Midbrain (tissue), 1 donor: ENCODE measurements around the gene PPP2R2C.

ENCODE experiments used
- DNase-seq: peaks from one replicate; lab custom pipeline; 2025; lab: John Stamatoyannopoulos, UW

The PPP2R2C gene

DNA sequence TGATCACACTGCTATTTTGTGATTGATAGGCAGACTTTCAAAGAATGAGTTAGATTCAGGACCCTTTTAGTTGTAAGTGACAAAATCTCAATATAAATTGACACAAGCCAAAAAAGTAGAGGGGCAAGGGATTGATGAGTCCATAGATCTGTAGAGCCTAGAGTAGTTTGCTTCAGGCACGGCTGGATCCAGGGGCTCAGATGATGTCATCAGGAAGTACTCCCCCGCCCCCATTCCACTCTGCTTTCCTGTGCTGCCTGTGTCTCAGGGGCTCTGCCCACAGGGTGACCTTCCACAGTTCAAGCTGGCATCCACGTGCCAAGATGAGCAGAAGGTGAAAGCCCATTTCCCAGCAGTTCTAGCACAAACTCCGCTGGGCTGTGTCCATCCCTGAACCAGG is 189.1 kb downstream of the PPP2R2C start:
- no peak for DNase-seq

DNA sequence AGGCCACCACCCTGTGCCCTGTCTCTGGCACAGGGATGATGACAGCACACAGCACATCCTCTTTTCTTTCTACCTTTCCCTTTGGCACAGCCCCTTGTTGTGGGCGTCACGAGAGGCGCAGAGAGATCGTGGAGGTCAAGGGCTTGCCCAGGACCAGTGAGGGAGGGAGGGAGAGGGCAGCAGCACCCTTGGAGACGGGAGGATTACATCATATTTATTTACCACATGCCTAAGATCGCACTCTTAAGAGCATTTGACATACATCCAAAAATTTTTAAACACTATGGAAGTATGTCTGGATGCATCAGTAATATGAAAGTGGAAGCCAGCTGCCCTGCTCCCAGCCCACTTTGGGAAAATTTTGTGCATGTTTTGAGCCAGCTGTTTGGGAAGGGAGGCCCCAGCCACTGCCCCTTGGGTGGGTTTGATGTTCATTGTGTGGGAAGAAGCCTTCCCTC is 190.1 kb downstream of the PPP2R2C start:
- no peak for DNase-seq

DNA sequence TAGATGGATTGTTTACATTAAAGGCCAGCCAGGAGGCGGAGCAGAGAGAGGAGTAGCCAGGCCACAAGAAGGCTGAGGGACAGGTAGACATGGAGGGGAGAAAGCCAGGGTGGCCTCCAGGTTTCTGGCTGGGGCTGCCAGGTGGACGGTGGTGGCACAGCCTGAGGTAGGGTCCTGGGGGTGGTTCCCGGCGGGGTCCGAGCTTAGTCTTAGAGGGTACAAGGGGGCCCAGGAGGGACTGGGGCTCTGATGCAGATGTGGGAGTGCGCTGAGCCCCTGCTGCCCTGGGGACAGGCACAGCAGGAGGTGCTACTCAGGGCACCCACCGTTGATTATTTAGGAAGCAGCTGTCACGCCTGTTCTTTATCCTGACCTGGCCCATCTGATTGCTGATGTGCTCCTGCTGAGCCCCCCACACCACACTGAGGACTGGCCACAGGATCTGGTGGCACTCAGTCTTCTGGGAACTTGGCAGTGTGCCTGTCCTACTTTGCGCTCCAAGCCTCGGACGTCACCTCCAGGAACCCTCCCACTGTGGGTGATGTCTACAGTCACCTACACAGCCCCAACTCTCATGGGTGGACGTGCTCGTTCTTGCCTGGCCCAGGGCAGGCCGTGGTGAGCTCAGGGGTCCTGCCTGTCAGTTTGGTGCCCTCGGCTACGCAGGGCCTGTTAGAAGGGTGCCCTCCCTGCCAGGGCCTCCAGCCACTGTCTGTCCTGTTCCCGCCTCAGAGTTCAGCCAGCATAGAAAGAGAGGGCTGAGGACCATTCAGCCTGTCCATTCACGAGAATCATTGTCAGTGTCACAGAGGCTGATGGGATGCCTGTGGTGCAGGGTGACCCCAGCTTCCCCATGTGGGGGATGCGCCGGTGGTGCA is 190.7 kb downstream of the PPP2R2C start:
- peak; percentile 58 for DNase-seq

DNA sequence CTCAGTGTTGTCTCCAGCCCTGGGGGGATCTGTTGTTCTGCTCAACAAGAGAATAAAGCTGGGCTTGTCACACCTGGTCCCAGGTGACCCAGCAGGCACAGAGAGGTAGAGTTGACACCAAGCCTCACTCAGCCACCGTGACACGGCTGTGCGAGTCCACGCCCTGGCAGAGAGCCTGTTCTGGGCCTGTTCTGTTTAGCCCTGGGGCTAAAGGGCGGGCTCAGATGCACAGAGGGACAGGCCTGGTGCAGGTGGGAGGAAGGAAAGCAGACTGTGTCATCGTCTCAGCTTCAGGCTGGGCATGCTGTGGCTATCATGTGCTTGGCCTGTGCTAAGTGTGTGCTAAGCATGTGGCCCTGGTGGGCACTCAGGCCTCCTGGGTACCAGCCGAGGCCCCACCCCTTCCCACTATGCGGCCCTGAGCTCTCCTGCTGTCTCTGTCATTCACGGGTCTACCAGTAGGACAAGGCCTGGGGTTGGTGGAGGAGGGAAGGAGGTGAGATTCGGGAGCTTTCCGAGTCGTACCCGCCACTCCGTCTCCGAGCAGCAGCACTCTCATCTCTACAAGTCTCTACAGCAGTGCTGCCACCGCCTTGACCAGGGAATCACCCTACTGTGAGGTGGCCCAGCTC is 191.9 kb downstream of the PPP2R2C start:
- no peak for DNase-seq

DNA sequence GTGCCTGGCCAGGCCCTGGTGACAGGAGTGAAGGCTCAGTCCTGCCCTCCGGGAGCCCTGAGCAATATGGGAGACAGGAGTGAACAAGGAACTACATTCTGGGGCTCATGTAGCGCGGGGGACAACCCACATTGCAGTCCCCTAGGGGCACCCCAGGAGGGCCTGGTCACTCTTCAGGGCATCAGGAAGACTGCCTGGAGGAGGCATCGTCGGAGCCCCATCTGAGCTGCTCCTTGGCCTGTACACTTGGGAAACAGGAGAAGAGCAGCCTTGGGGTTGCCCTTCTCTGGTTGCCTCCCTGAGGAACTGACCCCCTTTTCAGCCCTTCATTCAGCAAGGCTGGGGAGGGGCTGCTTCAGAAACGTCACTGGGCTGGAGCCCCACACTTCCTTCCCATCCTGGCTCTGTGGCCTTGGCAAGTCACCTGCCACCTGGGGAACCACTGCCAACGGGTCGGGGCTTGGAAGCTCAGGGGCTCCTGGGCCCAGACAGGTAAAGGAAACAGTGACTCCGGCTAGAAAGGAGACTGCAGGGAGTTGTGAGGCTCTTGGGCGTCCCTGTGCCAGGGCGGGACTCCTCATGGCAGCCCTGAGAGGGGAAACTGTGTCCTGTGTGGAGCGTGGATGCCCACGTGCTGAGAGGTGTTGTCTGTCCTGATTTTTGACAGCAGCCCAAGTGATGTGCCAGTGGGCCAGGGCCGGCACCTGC is 192.7 kb downstream of the PPP2R2C start:
- no peak for DNase-seq

DNA sequence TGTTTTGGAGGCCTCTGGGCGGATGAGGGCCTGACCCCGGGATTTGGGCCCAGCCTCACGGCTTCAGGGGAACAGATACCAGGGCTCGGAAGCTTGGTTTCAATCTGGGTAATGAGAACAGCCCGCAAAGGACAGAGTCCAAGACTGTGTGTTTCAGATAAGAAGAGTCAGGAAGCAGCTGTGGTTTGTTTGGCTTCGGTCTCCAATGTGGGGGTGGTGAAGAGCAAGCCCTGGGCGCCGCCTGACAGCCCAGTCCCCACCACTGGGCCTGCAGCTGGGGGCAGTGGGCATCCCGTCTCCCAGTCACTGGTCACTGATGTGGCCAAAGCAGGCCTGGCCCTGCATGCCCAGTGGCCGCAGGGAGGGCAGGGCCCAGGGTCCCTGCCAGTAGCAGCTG is 193.6 kb downstream of the PPP2R2C start:
- peak; percentile 41 for DNase-seq

DNA sequence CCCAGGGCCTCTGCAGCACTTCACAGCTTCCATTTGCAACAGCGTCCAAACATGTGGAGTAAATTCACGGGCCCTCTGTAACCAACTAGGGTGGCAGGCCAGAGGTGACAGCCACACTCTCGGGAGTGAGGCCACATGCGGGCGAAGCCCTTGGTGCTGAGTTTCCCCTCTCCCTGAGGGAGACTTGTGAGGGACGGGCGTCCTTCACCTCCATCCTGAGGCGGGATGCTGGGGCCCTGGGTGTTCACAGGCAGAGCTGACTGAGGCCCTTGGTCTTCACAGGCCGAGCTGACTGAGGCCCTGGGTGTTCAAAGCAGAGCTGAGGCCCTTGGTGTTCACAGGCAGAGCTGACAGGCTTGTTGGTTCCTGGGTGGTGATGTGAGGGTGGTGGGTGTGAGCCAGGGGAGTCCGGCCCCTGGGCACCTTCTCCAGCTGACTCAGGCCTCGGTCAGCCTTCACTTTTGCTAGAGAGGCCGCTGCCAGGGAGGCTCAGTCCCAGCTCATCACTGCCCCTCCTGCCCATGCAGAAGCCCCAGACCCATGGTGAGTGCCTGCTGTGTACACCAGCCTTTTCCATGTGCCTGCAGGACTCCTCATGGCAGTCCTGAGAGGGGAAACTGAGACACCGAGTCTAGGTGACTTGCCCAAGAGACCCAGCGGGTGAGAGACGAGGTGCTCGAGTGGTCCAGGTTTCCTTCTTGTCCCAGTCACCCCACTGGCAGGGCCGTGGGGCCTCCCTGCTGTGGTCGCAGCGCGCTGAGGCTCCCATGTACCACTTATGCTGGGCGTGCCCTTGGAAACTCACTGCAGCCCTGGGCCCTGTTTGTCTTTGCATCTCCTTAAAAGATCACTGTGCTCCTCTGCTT is 194.2 kb downstream of the PPP2R2C start:
- DNase-seq, result no peak

DNA sequence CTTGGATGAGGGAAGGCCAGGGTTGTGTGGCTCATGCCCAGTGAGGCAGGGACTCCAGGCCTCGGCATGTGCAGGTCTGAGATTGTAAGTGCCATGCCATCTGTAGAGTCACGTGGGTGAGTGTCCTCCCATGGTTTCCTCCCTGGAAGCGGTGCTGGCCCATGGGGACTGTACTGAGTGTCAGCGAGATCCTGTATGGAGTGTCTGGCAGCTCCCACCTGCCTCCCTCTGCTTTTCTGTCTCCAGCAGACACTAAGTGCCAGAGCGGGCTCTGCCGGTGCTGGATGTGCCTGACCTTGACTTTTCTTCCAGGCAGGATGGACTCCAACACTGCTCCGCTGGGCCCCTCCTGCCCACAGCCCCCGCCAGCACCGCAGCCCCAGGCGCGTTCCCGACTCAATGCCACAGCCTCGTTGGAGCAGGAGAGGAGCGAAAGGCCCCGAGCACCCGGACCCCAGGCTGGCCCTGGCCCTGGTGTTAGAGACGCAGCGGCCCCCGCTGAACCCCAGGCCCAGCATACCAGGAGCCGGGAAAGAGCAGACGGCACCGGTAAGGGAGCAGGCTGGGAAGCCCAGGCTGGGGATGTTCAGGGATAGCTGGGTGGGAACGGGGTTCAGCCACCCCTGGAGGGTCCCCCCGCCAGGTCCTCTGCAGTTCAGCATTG is 195.1 kb downstream of the PPP2R2C start:
- DNase-seq, result no peak

DNA sequence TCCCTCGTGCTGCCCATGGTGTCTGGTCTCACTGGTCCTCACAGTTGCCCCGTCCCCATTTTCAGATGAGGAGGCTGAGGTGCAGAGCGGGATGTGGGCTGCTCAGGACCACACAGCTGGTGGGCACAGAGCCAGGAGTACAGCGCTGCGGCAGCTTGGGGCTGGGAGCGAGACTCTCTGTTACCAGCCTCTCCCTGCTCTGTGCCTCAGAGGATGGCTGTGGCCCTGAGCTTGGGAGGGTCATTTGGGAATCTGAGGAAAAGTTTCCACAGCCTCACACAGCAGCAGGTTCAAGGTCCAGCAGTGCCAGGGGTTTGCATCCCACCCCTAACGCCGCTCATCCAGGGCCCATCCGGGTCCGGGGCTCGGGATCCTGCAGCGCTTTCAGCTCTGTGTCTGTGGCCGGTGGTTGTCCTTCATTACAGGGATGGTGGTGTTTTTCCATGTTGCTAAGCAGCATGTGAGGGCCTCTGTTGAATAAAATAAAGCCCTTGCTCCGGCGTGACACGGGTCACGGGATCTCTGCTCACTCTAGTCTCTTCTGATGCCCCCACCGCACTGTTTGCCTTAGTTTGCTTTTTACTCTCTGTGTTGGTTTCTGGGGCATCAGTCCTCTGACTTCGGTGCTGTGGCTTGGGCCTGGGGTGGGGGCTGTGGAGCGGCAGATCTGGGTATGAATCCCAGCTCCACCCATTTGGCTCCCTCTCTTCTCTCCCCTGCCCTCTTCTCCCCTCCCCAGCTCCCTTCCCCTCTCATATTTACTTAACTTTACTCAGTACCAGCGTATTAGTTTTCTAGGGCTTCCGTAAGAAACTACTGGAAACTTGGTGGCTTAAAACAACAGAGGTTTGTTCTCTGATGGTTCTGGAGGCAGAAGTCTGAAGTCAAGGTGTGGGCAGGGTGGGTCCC is 196.3 kb downstream of the PPP2R2C start:
- DNase-seq, result no peak

DNA sequence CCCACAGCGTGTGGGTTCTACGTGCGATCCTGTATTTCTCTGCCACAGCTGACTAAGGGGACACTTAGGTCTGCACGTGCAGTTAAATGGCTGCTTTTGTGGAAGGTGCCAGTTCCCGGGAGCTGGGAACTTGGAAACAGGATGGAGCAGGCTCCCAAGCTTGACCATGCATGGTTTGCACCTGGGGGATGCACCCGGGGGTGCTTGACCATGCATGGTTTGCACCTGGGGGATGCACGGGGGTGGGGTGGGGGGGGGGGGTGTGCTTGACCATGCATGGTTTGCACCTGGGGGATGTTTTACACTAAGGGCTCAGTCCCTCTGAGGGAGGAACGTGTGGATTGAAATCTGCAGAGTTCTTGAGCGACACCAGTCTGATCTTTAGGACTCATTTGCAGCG is 197.1 kb downstream of the PPP2R2C start:
- no peak for DNase-seq

DNA sequence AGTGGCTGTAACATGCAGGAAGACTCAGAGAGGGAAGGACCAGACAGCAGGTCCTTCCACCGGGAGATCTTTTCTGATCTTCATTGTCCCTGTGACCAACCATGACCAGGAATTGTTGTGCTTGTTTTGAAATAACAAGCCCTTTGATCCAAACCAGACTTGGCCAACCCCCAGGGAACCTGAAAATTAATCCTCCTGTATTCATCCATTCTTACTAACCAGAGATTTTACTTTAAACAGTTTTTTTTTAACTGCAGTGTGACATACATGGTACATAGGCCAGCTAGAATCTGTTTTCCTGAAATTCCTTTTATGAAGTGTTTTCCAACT is 198.8 kb downstream of the PPP2R2C start:
- no peak for DNase-seq

DNA sequence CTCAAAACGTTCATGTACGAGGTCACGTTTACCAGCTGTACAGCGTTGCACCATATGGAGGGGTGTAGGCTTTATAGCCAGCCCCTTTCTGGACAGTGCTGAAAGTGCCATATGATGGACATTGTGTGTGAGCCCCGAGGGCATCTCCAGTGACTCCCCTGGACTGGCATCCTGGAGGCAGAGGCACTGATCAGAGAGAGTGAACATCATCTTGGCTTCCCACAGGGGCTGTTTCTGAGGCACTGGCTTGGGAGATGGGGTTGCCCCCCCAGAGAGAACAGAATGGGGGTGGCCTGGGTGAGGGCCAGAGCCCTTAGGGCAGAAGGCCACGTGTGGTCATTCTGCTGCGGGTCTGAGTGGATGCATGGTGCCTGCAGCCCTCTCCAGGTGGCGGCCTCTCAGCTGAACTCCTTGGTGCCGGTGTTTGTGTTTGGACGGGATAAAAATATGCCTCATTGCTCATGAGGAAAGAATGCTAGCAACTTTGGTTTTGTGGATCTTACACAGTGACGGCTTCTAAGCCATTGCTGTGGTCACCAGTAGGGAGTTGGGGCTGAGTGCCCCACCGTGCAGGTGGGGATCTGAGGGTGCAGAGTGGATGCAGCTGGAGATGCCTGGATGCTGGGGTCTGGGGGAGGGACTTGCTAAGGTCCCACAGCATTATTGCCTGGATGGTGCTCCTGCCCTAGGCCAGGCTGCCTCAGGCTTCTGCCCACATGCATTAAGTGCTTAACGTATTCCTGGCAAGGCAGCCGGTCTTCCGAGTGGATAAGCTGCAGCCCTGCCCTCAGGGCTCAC is 199.4 kb downstream of the PPP2R2C start:
- DNase-seq, result no peak

DNA sequence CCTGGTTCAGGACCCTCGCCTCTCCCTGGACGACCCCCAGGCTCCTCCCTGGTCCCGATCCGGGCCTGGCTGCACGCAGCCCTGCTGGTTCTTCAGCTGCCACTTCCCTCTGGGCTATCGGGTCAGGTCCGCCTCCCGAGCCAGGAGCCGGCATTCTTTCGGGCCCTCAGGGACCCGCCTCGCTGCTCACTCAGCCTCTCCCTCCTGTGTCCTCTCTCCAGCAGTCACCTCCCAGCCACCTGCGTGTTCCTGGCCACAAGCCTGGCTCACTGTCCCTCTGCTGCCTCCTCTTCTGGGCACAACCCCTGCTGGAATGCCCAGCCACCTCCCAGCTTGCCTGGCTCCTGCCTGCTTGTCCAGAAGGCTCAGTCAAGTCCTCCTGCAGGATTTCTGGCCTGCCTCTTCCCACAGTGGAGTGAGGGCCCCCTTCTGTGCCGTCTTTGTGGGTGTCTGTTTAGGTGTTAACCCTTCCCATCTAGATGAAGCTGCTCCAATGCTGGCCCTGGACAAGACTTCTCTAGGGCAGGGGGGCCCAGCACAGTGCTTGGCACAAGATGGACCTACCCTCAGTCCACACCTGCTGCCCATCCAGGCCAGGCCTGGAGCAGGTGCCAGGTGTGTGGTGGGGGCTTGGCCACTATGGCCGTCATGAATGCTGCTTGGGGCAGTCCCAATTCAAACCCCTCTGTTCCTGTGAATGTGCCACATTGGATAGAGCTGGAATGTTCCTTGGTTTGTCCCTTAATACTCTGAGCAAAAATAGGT is 200.5 kb downstream of the PPP2R2C start:
- DNase-seq, result no peak

DNA sequence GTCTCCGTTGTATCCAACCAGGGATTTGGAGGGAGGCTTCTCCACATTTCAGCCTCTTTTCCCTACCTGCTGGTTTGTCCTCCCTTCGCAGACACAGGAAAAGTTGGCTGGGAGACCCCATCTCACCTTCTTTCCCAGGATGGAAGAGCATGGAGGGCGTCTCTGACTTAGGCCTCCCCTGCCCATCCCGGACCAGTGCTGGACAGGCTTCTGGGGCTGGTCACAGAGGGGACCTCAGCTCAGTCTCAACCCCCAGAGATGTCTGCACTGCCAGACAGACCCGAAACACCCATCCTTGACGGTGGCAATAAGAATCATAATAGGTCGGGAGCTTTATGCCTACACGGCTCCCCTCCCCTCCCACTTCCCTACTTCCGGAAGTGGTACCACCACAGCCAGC is 201.2 kb downstream of the PPP2R2C start:
- no peak for DNase-seq

DNA sequence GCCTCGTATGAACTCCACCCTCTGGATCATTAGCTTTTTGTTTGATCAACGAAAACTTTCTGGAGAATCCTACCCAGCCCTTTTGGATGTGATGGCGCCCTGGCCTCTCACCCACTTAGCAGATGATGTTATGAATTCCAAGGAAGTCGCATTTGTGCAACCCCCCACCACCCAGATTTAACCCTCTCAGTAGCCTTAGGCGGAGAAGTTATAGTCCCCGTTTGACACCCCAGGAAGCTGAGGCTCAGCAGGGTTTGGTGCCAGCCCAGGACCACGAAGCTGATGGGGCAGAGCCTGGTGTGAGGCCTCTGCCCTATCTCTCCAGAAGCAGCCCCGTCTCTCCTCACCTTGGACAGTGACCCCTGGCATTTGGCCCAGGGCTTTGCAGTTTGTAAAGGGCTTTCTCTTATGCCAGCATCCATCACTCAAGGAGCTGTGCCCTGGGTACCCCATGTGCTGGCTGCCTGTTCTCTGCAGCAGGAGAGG is 201.7 kb downstream of the PPP2R2C start:
- no peak for DNase-seq
